ENCODE results near the gene AGPAT4. TPM values are rescaled to one million over a fixed set of nuclear protein-coding genes. Genes with fewer than 3 reads are reported as not detected.

AGPAT4 gene
- total RNA-seq, 1 experiment from 2014 or later, result 0.07 TPM

- intact Hi-C loops (cut with micrococcal nuclease; ENCODE audit: unreplicated experiment), result no loop called here
- H3F3A ChIP-seq (ENCODE audit: insufficient read depth, low read depth), result no peaks in the 10 kb centered on the region
- no peak overlapping the region for H3K4me2 ChIP-seq
- no peaks in the 10 kb centered on the region for H3K36me3 ChIP-seq (ENCODE audit: low read depth)
- H3K9me3 ChIP-seq (ENCODE audit: insufficient read depth, low read depth), result no peaks in the 10 kb centered on the region
- ChIA-PET CTCF (no interaction called here), POLR2A (ENCODE audit: unreplicated experiment) (no interaction called here)
- H4K20me1 ChIP-seq (ENCODE audit: insufficient read depth), result no peaks in the 10 kb centered on the region
- H3K4me1 ChIP-seq (replicated peaks; ENCODE audit: insufficient read depth), result no peaks in the 10 kb centered on the region
- no peak overlapping the region for H3K4me3 ChIP-seq
- no TSS peak for BruUV-seq (replicated peaks)
- TF ChIP-seq CTCF (conservative IDR thresholded peaks at IDR 0.05) (no peak), EZH2 (IDR thresholded peaks at IDR 0.05; ENCODE audit: low read depth) (no peak)
- H3K27me3 ChIP-seq (ENCODE audit: insufficient read depth, low read depth), result peaks cover 27% of the 10 kb centered on the region
- H3K9me2 ChIP-seq (ENCODE audit: insufficient read depth), result no peaks in the 10 kb centered on the region
- H3K79me2 ChIP-seq (ENCODE audit: low read depth), result no peaks in the 10 kb centered on the region
- DNase-seq, result no peak
- no peak overlapping the region for H3K27ac ChIP-seq
- no peak overlapping the region for H2AFZ ChIP-seq
These were observed 36.7 kb downstream of the AGPAT4 start for GRCh38 chr6:161237176-161237575.

GRCh38 chr6:161235776-161236633 lies 37.9 kb downstream of the AGPAT4 start:
- H3K79me2 ChIP-seq (ENCODE audit: low read depth), result no peaks in the 10 kb centered on the region
- H3K27me3 ChIP-seq (ENCODE audit: insufficient read depth, low read depth), result peaks cover 21% of the 10 kb centered on the region
- POLR2A ChIA-PET (ENCODE audit: unreplicated experiment), result no interaction called here
- no peak for DNase-seq
- H3F3A ChIP-seq (ENCODE audit: insufficient read depth, low read depth), result no peaks in the 10 kb centered on the region
- H3K27ac ChIP-seq, result no peak overlapping the region
- H3K4me3 ChIP-seq, result no peak overlapping the region
- no peaks in the 10 kb centered on the region for H3K4me1 ChIP-seq (replicated peaks; ENCODE audit: insufficient read depth)
- no TSS peak for BruUV-seq (replicated peaks)
- no peaks in the 10 kb centered on the region for H3K36me3 ChIP-seq (ENCODE audit: low read depth)
- CTCF ChIA-PET, result no interaction called here
- intact Hi-C loops (cut with micrococcal nuclease; ENCODE audit: unreplicated experiment), result no loop called here
- TF ChIP-seq CTCF (conservative IDR thresholded peaks at IDR 0.05) (no peak), EZH2 (IDR thresholded peaks at IDR 0.05; ENCODE audit: low read depth) (no peak)
- H3K9me3 ChIP-seq (ENCODE audit: insufficient read depth, low read depth), result no peaks in the 10 kb centered on the region
- H3K9me2 ChIP-seq (ENCODE audit: insufficient read depth), result no peaks in the 10 kb centered on the region
- H4K20me1 ChIP-seq (ENCODE audit: insufficient read depth), result no peaks in the 10 kb centered on the region
- H3K4me2 ChIP-seq, result no peak overlapping the region
- H2AFZ ChIP-seq, result no peak overlapping the region

GRCh38 chr6:161233986-161234661 lies 39.7 kb downstream of the AGPAT4 start:
- H3K27ac ChIP-seq, result no peak overlapping the region
- intact Hi-C loops (cut with micrococcal nuclease; ENCODE audit: unreplicated experiment), result no loop called here
- no peak overlapping the region for H2AFZ ChIP-seq
- ChIA-PET POLR2A (ENCODE audit: unreplicated experiment) (no interaction called here), CTCF (no interaction called here)
- H3K4me2 ChIP-seq, result no peak overlapping the region
- H3K9me3 ChIP-seq (ENCODE audit: insufficient read depth, low read depth), result no peaks in the 10 kb centered on the region
- no peaks in the 10 kb centered on the region for H3K79me2 ChIP-seq (ENCODE audit: low read depth)
- H3K4me3 ChIP-seq, result no peak overlapping the region
- H3K27me3 ChIP-seq (ENCODE audit: insufficient read depth, low read depth), result peaks cover 24% of the 10 kb centered on the region
- H4K20me1 ChIP-seq (ENCODE audit: insufficient read depth), result no peaks in the 10 kb centered on the region
- H3F3A ChIP-seq (ENCODE audit: insufficient read depth, low read depth), result no peaks in the 10 kb centered on the region
- no peaks in the 10 kb centered on the region for H3K4me1 ChIP-seq (replicated peaks; ENCODE audit: insufficient read depth)
- no peaks in the 10 kb centered on the region for H3K9me2 ChIP-seq (ENCODE audit: insufficient read depth)
- BruUV-seq (replicated peaks), result no TSS peak
- TF ChIP-seq CTCF (conservative IDR thresholded peaks at IDR 0.05) (no peak), EZH2 (IDR thresholded peaks at IDR 0.05; ENCODE audit: low read depth) (no peak)
- H3K36me3 ChIP-seq (ENCODE audit: low read depth), result no peaks in the 10 kb centered on the region
- DNase-seq, result no peak
